T-helper 2 cell (primary cell): ENCODE results near the gene SERINC2.
"Not testable (repeated sequence)": the region's sequence is repeated elsewhere in the genome, so short reads cannot be mapped to it uniquely, and the experiment has no call there.

Source experiments
- DNase-seq, 5 experiments: peaks; one replicate each; pipeline versions ENCODE4 v3.0.0 to v3.0.0-alpha.2; 2012 to 2022

Gene SERINC2

DNA sequence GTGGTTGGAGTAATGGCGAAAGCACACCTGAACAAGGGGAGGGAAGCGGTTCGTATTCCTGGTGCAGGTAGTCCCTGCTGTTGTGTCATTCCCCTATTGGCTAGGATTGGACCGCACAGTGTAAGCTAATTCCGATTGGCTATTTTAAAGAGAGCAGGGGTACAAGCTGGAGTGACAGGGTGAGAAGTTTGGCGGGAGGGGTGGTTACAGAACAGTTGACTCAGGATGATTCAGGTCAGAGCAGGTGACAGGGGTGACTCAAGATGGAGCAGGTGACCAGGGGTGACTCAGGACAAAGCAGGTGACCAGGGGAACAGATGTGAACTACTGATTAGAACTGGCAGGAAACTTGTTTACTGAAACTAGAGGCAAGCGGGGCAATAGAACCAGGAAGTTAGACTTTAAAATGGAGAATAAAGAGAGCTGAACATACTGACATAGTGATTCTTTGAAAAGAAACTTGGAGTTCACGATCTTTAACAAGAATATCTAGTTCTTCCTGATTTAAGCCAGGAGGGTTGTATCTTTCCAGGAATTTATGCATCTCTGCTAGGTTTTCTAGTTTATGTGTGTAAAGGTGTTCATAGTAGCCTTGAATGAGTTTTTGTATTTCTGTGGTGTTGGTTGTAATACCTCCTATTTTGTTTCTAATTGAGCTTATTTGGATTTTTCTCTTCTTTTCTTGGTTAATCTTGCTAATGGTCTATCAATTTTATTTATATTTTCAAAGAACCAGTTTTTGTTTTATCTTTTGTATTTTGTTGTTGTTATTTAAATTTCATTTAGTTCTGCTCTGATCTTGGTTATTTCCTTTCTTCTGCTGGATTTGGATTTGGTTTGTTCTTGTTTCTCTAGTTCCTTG, 58.7 kb downstream of the SERINC2 start:
- DNase-seq, result not testable (repeated sequence)

DNA sequence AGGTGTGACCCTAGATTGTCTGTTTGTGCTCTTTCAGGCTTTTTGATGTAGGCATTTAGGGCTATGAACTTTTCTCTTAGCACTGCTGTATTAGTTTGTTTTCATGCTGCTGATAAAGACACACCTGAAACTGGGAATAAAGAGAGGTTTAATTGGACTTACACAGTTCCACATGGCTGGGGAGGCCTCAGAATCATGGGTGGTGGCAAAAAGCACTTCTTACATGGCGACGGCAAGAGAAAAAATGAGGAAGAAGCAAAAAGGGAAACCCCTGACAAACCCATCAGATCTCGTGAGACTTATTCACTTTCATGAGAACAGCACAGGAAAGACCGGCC, 59.3 kb downstream of the SERINC2 start:
- not testable (repeated sequence) for DNase-seq

DNA sequence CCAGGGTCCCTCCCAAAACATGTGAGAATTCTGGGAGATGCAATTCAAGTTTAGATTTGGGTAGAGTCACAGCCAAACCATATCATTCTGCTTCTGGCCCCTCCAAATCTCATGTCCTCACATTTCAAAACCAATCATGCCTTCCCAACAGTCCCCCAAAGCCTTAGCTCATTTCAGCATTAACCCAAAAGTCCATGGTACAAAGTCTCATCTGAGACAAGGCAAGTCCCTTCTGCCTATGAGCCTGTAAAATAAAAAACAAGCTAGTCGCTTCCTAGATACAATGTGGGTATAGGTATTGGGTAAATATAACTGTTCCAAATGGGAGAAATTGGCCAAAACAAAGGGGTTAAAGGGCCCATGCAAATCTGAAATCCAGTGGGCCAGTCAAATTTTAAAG, 59.7 kb downstream of the SERINC2 start:
- not testable (repeated sequence) for DNase-seq

DNA sequence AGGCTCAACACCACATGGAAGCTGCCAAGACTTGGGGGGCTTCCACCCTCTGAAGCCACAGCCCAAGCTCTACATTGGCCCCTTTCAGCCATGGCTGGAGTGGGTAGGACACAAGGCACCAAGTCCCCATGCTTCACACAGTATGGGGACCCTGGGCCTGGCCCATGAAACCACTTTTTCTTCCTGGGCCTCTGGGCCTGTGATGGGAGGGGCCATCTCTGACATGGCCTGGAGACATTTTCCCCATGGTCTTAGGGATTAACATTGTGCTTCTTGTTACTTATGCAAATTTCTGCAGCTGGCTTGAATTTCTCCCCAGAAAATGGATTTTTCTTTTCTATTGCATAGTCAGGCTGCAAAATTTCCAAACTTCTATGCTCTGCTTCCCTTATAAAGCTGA, 60.5 kb downstream of the SERINC2 start:
- not testable (repeated sequence) for DNase-seq

DNA sequence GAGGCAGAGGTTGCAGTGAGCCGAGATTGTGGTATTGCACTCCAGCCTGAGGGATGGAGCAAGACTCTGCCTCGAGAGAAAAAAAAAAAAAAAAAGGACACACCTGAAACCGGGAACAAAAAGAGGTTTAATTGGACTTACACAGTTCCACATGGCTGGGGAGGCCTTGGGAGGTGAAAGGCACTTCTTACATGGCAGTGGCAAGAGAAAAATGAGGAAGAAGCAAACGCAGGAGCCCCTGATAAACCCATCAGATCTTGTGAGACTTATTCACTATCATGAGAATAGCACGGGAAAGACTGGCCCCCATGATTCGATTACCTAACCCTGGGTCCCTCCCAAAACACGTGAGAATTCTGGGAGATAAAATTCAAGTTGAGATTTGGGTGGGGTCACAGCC, 61.6 kb downstream of the SERINC2 start:
- DNase-seq, result not testable (repeated sequence)

DNA sequence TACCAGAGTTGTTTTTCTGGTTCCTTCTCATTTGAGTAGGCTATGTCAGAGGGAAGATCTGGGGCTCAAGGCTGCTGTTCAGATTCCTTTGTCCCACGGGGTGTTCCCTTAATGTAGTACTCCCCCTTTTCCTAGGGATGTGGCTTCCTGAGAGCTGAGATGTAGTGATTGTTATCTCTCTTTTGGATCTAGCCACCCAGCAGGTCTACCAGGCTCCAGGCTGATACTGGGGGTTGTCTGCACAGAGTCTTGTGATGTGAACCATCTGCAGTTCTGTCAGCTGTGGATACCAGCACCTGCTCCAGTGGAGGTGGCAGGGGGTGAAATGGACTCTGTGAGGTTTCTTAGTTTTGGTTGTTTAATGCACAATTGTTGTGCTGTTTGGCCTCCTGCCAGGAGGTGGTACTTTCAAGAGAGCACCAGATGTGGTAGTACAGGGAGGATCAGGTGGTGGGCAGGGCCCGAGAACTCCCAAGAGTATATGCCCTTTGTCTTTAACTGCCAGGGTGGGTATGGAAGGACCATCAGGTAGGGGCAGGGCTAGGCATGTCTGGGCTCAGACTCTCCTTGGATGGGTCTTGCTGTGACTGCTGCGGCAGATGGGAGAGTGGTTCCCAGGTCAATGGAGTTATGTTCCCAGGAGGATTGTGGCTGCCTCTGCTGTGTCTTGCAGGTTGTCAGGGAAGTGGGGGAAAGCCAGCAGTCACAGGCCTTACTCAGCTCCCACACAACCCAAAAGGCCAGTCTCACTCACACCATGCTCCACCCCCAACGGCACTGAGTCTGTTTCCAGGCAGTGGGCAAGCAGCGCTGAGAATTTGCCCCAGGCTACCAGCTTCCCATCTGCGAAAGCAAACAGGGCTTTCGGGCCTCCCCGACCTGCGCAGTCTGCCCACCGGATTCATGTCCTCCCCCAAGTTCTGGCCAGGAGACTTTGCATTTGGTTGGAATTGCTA, 64.2 kb downstream of the SERINC2 start:
- DNase-seq, result no peak

DNA sequence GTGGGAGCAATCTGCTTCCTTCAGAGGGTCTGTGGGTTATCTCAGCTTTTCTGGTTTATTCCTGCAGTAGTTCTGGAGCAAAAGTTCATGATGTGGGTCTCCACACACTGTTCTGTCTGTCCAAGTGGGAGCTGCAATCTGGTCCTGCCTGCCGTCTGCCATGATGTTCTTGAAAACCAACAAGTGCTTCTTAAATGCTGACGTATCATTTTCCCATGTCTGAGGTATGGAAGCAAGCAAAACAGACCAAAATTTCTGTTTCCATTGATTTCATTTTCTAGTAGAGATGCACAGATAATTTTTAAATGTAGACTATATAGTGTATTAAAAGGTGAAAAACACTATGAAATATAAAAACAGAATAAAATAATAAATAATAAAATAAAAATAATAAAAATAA, 65.2 kb downstream of the SERINC2 start:
- DNase-seq, result no peak

DNA sequence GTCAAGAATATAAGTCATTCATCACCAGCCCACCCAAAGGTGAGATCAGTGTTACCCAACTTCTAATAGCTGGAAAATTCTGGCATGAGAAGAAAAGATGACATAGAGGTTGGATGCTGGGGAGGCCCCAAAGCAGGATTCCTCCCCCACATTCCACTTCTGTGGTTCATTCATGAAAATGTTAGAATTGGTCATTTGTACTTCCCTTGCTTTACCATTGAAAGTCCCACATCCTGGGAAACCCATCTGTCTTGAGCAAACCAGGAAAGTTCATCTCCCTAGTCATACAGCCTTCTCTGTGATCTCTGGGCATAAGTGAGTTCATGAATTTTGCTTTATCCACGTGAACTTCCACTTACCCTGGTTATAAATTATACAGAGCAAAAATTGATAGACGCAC, 66.8 kb downstream of the SERINC2 start:
- DNase-seq, result no peak

DNA sequence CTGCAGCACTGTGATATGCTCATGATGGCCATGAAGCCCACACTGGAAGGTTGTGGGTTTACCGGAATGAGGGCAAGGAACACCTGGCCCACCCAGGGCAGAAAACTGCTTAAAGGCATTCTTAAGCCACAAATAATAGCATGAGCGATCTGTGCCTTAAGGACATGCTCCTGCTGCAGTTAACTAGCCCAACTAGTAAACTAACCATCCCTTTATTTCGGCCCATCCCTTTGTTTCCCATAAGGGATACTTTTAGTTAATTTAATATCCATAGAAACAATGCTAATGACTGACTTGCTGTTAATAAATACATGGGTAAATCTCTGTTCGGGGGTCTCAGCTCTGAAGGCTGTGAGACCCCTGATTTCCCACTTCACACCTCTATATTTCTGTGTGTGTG, 67.4 kb downstream of the SERINC2 start:
- not testable (repeated sequence) for DNase-seq

DNA sequence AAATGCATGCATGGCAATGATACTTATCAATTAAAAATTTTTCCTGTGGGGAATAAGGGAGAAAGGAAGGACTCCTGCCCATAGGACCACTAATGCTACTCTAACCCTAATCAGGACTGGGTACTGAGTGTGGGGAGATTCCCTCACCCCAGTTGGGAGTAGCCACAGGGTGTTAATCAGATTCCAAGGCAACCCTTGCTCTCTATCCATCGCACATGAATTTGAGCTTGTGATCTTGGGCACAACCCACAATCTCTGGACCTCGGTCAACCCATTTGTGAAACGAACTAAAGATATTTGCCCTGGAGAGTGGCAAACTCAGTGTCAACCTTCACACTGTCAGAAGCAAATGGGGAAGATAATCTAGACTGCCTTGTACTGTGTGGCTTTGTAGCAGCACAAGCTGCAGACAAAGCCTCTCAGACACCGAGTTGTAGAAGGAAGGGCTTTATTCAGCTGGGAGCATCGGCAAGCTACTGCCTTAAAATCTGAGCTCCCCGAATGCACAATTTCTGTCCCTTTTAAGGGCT, 69.5 kb downstream of the SERINC2 start:
- DNase-seq, result no peak

DNA sequence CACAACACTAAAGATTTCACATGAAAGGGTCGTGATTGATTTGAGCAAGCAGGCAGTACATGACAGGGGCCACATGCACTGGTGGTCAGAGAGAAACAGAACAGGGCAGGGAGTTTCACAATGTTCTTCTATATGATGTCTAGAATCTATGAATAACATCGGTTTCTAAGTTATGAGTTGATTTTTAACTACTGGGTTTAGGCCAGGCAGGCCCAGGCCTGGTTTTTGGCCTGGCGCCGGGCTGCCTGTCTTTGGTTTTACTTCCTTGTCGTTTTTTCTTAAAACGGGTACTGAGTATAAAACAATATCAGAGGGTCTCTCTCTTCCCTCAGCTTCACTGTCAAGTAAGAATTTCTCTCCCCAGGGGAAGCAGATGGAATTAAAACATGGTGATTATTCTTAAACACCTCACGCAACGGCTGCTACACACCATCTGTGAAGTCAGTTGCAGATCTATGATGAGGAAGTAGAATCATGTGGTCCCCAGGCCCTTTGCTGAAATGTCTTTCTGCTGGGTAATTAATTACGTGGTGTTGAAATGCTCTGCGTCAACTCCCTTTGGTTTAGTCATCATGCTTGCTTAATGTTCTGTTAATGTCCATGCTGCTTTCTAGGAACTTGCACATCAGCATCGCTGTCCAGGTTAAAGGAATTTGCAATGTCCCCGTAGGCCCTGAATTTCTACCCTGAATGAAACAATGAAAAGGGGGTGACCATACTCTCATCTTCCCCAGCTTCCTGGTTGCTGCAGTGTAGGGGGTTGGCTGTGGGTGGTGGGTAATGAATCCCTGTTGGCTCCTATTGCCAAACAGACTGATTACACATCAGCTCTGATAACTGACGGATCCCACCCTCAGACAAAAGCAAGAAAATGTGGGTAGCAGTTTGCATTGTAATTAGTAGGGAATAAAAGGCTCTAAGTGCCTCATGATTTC, 70.3 kb downstream of the SERINC2 start:
- DNase-seq, result no peak
